ENCODE results near the gene OPN1MW2.
"Not testable (repeated sequence)": the region's sequence is repeated elsewhere in the genome, so short reads cannot be mapped to it uniquely, and the experiment has no call there.

DNA sequence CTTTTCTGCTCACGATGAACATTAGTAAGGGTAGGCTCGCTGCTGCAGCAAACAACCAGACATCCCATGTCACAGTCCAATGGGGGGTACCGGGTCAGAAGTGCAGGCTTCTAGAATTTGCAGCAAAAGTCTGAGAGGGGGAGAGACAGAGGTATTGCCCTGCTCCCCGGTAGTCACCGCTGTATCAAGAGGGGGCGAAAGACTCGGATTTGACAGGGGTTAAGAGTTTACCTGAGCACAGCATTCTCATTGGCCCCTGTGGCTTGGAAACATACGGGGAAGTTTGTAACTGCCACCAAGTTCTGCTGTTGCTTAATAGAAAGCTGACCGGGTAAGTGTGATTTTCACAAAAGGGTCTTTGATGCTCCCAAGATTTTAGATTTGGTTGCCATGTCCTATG lies 8.5 kb upstream of the OPN1MW2 start:
- TF ChIP-seq, protein P1, sequence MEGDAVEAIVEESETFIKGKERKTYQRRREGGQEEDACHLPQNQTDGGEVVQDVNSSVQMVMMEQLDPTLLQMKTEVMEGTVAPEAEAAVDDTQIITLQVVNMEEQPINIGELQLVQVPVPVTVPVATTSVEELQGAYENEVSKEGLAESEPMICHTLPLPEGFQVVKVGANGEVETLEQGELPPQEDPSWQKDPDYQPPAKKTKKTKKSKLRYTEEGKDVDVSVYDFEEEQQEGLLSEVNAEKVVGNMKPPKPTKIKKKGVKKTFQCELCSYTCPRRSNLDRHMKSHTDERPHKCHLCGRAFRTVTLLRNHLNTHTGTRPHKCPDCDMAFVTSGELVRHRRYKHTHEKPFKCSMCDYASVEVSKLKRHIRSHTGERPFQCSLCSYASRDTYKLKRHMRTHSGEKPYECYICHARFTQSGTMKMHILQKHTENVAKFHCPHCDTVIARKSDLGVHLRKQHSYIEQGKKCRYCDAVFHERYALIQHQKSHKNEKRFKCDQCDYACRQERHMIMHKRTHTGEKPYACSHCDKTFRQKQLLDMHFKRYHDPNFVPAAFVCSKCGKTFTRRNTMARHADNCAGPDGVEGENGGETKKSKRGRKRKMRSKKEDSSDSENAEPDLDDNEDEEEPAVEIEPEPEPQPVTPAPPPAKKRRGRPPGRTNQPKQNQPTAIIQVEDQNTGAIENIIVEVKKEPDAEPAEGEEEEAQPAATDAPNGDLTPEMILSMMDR (IDR thresholded peaks at IDR 0.05): not testable (repeated sequence)
- TF ChIP-seq POLR2A (IDR thresholded peaks at IDR 0.05): not testable (repeated sequence)

Measured in heart left ventricle (tissue), 13 donors.